Transverse colon (tissue), 4 donors: ENCODE measurements around the gene TEAD4. TPM values are rescaled to one million over a fixed set of nuclear protein-coding genes. Genes with fewer than 3 reads are reported as not detected.

ENCODE experiments used
- DNase-seq: peaks from one replicate; pipeline ENCODE4 v3.0.0-alpha.2; 2019
- H3K27ac ChIP-seq, 4 donors: fragments of 200-600 bp; sonication (generic); 2 replicates each; pipeline ENCODE4 v1.5.1; 2016 to 2018; ENCODE audit warnings: inconsistent platforms in 4 of 4
- H3K27me3 ChIP-seq: fragments of 200-600 bp; sonication (generic); 2 replicates; pipeline ENCODE4 v1.5.1; 2017; ENCODE audit warnings: inconsistent platforms
- H3K36me3 ChIP-seq, 4 donors: fragments of 200-600 bp; sonication (generic); 2 replicates each; pipeline ENCODE4 v1.5.1; 2017 to 2019; ENCODE audit warnings: inconsistent platforms in 4 of 4
- H3K4me1 ChIP-seq, 4 donors: fragments of 200-600 bp; sonication (generic); 2 replicates each; pipeline ENCODE4 v1.5.1; 2017 to 2020; ENCODE audit warnings: inconsistent platforms in 4 of 4
- H3K4me3 ChIP-seq, 4 donors: fragments of 200-600 bp; sonication (generic); 1 replicate in 1 of 4; 2 replicates in 3 of 4; pipeline versions ENCODE4 v1.5.1 to v1.6.1; 2017 to 2019; ENCODE audit warnings: inconsistent platforms in 4 of 4
- H3K9me3 ChIP-seq, 2 donors: fragments of 200-600 bp; sonication (generic); 2 replicates each; pipeline ENCODE4 v1.5.1; 2017 to 2019; ENCODE audit warnings: inconsistent platforms in 2 of 2
- EP300 ChIP-seq: sonication (generic); formaldehyde crosslinking; IDR thresholded peaks from one replicate; pipeline ENCODE4 v1.6.1; 2017; ENCODE audit warnings: antibody characterized with exemption, low read depth
- POLR2A ChIP-seq: fragments of 450-650 bp; IDR thresholded peaks from one replicate; pipeline ENCODE4 v1.6.1; 2016; ENCODE audit warnings: antibody characterized with exemption, mild to moderate bottlenecking, moderate library complexity
- POLR2AphosphoS5 ChIP-seq, 3 donors: sonication (generic); formaldehyde crosslinking; IDR thresholded peaks; one replicate each; pipeline ENCODE4 v1.6.1; 2016; ENCODE audit warnings: antibody characterized with exemption in 3 of 3
- WGBS, 2 donors: methylation state at CpG; one replicate each; pipeline ENCODE4 v1.1.5; 2018; ENCODE audit warnings: low coverage in 1 of 2; 5-methylcytosine and 5-hydroxymethylcytosine counted together
- in situ Hi-C, 4 donors: fragments of 200-750 bp; cut with MboI; loops; one replicate each; pipeline versions ENCODE4 v1.15.0 to v1.15.1; 2017; ENCODE audit warnings: low sequenced_read_pairs in 3 of 4, low pct_ligation_motif_present in 1 of 4, low pct_unique_long_range_greater_than_20kb in 1 of 4
- intact Hi-C: fragments of 100-400 bp; cut with DNase I; formaldehyde crosslinking; loops from one replicate; pipeline ENCODE4 v1.15.1; 2023; ENCODE audit warnings: low total_unique reads
- total RNA-seq, 4 donors: library from RNA; depleted of rRNA; stranded (reverse); fragments of >200 nt; gene quantifications; one replicate each; pipeline ENCODE4 v1.1.0, GENCODE V29; 2016
- TF ChIP-seq, protein P1 (sequence below), 5 experiments: fragments of 200-600 bp in 3 of 5; fragments of 450-650 bp in 2 of 5; sonication (generic) in 3 of 5; IDR thresholded peaks; 1 replicate in 2 of 5; 2 replicates in 3 of 5; pipeline ENCODE4 v1.5.1; 2016 to 2017; ENCODE audit warnings: antibody characterized with exemption in 5 of 5, inconsistent platforms in 3 of 5, mild to moderate bottlenecking in 2 of 5, moderate library complexity in 1 of 5

Gene TEAD4
- total RNA-seq, 4 donors from 2014 or later: 4.2 to 29.7 (median 6.3) TPM

DNA sequence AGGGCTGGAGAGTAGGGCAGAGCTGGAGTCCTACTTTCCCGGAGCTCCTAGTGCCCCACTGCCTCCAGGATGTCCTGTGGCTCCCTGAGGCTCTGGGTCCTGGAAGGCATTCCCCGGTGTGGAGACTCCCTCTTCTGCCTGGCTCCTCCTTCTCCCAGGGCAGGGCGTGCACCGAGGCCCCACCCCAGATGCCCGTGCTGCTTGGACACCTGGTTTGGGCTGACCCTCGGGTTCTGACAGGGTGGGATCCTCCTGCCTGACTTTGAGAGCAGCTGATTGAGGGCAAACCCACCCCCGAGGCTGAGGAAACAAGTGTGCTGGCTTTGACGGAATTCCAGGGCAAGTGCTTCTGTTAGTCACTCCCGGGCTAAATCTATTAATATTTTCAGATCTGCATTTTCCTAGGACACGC is 15.4 kb downstream of the TEAD4 start:
- in situ Hi-C loops: no loop called here
- H3K36me3 ChIP-seq: no peaks in the 10 kb centered on the region
- DNase-seq: no peak
- H3K4me3 ChIP-seq: no peak overlapping the region
- 61% methylated on average over 10 of the region's 10 CpGs; no CpG with 5 or more reads in 1 of the 2 donors for WGBS, 2 donors
- no peaks in the 10 kb centered on the region for H3K9me3 ChIP-seq
- TF ChIP-seq POLR2A (no peak), POLR2AphosphoS5 (IDR thresholded peaks at IDR 0.05) (no peak), EP300 (no peak)
- TF ChIP-seq, protein P1, sequence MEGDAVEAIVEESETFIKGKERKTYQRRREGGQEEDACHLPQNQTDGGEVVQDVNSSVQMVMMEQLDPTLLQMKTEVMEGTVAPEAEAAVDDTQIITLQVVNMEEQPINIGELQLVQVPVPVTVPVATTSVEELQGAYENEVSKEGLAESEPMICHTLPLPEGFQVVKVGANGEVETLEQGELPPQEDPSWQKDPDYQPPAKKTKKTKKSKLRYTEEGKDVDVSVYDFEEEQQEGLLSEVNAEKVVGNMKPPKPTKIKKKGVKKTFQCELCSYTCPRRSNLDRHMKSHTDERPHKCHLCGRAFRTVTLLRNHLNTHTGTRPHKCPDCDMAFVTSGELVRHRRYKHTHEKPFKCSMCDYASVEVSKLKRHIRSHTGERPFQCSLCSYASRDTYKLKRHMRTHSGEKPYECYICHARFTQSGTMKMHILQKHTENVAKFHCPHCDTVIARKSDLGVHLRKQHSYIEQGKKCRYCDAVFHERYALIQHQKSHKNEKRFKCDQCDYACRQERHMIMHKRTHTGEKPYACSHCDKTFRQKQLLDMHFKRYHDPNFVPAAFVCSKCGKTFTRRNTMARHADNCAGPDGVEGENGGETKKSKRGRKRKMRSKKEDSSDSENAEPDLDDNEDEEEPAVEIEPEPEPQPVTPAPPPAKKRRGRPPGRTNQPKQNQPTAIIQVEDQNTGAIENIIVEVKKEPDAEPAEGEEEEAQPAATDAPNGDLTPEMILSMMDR (IDR thresholded peaks at IDR 0.05): no peak
- H3K4me1 ChIP-seq: no peaks in the 10 kb centered on the region
- no peaks in the 10 kb centered on the region for H3K27me3 ChIP-seq
- H3K27ac ChIP-seq: no peak overlapping the region
- intact Hi-C loops: no loop called here

DNA sequence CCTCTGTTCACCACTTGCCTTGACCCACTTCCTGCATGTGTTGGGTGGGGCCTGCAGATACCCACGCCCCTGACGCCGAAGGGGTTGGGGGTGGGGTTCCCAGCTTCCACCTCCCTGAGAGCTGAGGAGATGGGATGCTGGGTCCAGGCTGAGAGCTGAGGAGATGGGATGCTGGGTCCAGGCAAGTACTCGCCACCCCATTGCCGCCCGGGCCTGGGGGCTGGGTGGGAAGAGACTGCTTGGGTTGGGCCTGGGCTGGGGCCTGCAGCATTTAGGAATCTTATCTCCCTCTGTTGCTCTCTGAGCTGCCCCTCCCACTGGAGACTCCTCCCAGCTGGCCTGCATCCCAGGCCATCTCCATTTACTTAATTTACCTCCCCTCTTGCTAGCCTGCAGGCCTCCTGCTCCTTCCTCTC is 17.4 kb downstream of the TEAD4 start:
- H3K4me1 ChIP-seq: no peaks in the 10 kb centered on the region
- TF ChIP-seq, protein P1 (IDR thresholded peaks at IDR 0.05): no peak
- TF ChIP-seq EP300 (no peak), POLR2AphosphoS5 (IDR thresholded peaks at IDR 0.05) (no peak), POLR2A (no peak)
- no peaks in the 10 kb centered on the region for H3K27me3 ChIP-seq
- no peak overlapping the region for H3K27ac ChIP-seq
- no peaks in the 10 kb centered on the region for H3K9me3 ChIP-seq
- WGBS, 2 donors: 93 to 95% methylated on average over 3 to 4 of the region's 6 CpGs
- H3K4me3 ChIP-seq: no peak overlapping the region
- H3K36me3 ChIP-seq: no peaks in the 10 kb centered on the region
- no peak for DNase-seq
- in situ Hi-C loops: no loop called here
- intact Hi-C loops: no loop called here

DNA sequence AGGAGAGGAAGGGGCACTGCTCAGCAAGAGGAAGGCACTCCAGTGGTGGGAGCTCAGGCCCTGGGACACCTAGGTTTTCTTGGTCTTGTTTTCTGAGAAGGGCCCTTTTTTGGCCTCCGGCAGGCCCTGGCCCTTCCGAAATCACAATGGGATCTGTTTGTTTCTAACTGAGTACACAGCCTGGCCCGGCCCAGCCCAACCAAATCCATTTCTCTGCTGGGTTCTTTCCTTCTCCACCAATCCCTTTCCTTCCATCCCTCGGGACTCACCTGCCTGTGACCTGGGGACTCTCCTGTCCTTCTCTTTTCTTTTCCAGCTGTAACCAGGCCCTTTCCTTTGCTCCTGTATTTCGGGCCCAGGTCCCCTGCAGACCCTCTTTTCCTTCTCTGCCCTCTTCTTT is 18.6 kb downstream of the TEAD4 start:
- Histone ChIP-seq H3K9me3 (no peaks in the 10 kb centered on the region), H3K4me3 (no peak overlapping the region), H3K4me1 (no peaks in the 10 kb centered on the region), H3K27ac (no peak overlapping the region), H3K36me3 (no peaks in the 10 kb centered on the region), H3K27me3 (no peaks in the 10 kb centered on the region)
- in situ Hi-C loops (no loop called here), intact Hi-C loops (no loop called here)
- DNase-seq: no peak
- TF ChIP-seq POLR2A (no peak), EP300 (no peak), POLR2AphosphoS5 (IDR thresholded peaks at IDR 0.05) (no peak)
- TF ChIP-seq, protein P1 (IDR thresholded peaks at IDR 0.05): no peak
- 87 to 94% methylated on average over 3 to 5 of the region's 5 CpGs for WGBS, 2 donors

DNA sequence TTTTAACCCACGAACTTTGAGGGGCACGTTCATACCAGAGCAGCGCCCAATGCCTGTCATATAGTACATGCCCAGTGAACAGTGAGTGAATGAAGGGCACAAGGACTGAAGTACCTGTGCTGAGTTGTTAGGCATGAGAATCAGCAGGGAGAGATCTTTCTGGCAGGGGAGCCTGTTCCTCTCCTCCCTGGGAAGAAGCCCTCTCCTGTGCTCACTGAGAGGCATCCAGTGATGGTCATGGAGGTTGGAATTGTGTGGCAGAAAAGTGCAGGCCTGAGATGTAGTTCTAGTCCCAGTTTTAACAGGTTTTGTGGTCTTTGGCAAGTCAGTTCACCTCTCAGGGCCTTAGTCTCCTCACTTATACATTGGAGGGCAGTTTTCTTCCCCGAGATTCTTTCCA is 20.6 kb downstream of the TEAD4 start:
- intact Hi-C loops: no loop called here

More for the DNA sequence above, 20.6 kb downstream of the TEAD4 start:
- TF ChIP-seq, protein P1 (IDR thresholded peaks at IDR 0.05): no peak
- Histone ChIP-seq H3K27me3 (no peaks in the 10 kb centered on the region), H3K4me1 (no peaks in the 10 kb centered on the region), H3K4me3 (no peak overlapping the region), H3K36me3 (no peaks in the 10 kb centered on the region), H3K27ac (no peak overlapping the region), H3K9me3 (no peaks in the 10 kb centered on the region)
- in situ Hi-C loops: no loop called here
- WGBS, 2 donors: 82% methylated on average over 4 of the region's 4 CpGs; no CpG with 5 or more reads in 1 of the 2 donors
- DNase-seq: no peak
